Measurements from ENCODE around the gene ELFN1.

The ELFN1 gene

GRCh38 chr7:1667566-1668395, 2.3 kb upstream of the ELFN1 start:
- TF ChIP-seq CTCF (IDR thresholded peaks at IDR 0.05; ENCODE audit: borderline replicate concordance, insufficient read depth, low read depth, low read length) = no peak

GRCh38 chr7:1668396-1669063, 1.5 kb upstream of the ELFN1 start:
- TF ChIP-seq CTCF (IDR thresholded peaks at IDR 0.05; ENCODE audit: borderline replicate concordance, insufficient read depth, low read depth, low read length) = no peak
- H3K4me3 ChIP-seq (ENCODE audit: low read depth, low read length) = no peak overlapping the region

More at GRCh38 chr7:1667566-1668395, 2.3 kb upstream of the ELFN1 start:
- H3K4me3 ChIP-seq (ENCODE audit: low read depth, low read length) = no peak overlapping the region

GRCh38 chr7:1669064-1669951, 769 bp upstream of the ELFN1 start:
- no peak overlapping the region for H3K4me3 ChIP-seq (ENCODE audit: low read depth, low read length)
- no peak for TF ChIP-seq CTCF (IDR thresholded peaks at IDR 0.05; ENCODE audit: borderline replicate concordance, insufficient read depth, low read depth, low read length)

GRCh38 chr7:1670894-1671593, 967 bp downstream of the ELFN1 start:
- H3K4me3 ChIP-seq (ENCODE audit: low read depth, low read length) = no peak overlapping the region
- TF ChIP-seq CTCF (IDR thresholded peaks at IDR 0.05; ENCODE audit: borderline replicate concordance, insufficient read depth, low read depth, low read length) = no peak

GRCh38 chr7:1671594-1672451, 1.7 kb downstream of the ELFN1 start:
- no peak overlapping the region for H3K4me3 ChIP-seq (ENCODE audit: low read depth, low read length)
- TF ChIP-seq CTCF (IDR thresholded peaks at IDR 0.05; ENCODE audit: borderline replicate concordance, insufficient read depth, low read depth, low read length) = no peak
